Omental fat pad (tissue), 4 donors: ENCODE measurements around the gene SYNE2. TPM values are rescaled to one million over a fixed set of nuclear protein-coding genes. Genes with fewer than 3 reads are reported as not detected.
"Not testable (repeated sequence)": the region's sequence is repeated elsewhere in the genome, so short reads cannot be mapped to it uniquely, and the experiment has no call there.

Experiments used
- ATAC-seq: fragments of 150-250 bp; one replicate; pipeline ENCODE4 v1.9.1; 2016; ENCODE audit warnings: mild to moderate bottlenecking, moderate library complexity; ENCODE audit not compliant: low FRiP score
- DNase-seq: peaks from one replicate; pipeline ENCODE4 v3.0.0-alpha.2; 2019; ENCODE audit warnings: low spot score
- CTCF ChIP-seq, 3 donors: fragments of 450-650 bp; IDR thresholded peaks; one replicate each; pipeline ENCODE4 v1.5.1; 2016 to 2017; ENCODE audit warnings: antibody characterized with exemption in 3 of 3, mild to moderate bottlenecking in 3 of 3, moderate library complexity in 2 of 3
- total RNA-seq, 4 donors: library from RNA; depleted of rRNA; stranded (reverse); fragments of >200 nt; gene quantifications; one replicate each; pipeline ENCODE4 v1.1.0, GENCODE V29; 2016

Gene SYNE2
- total RNA-seq, 4 donors from 2014 or later = 162 to 274 (median 207) TPM

GRCh38 chr14:64008016-64008415, 155.2 kb downstream of the SYNE2 start:
- TF ChIP-seq CTCF (IDR thresholded peaks at IDR 0.05) = no peak
- DNase-seq (no peak), ATAC-seq (no peak)

GRCh38 chr14:64012003-64012402, 159.2 kb downstream of the SYNE2 start:
- TF ChIP-seq CTCF (IDR thresholded peaks at IDR 0.05) = no peak
- no peak for ATAC-seq

GRCh38 chr14:64012720-64013119, 159.9 kb downstream of the SYNE2 start:
- ATAC-seq (no peak), DNase-seq (no peak)
- TF ChIP-seq CTCF (IDR thresholded peaks at IDR 0.05) = no peak

More at GRCh38 chr14:64012003-64012402, 159.2 kb downstream of the SYNE2 start:
- DNase-seq = no peak

GRCh38 chr14:64025479-64025878, 172.7 kb downstream of the SYNE2 start:
- TF ChIP-seq CTCF (IDR thresholded peaks at IDR 0.05) = no peak
- DNase-seq (no peak), ATAC-seq (no peak)

- DNase-seq = no peak
- no peak for TF ChIP-seq CTCF (IDR thresholded peaks at IDR 0.05)
These were observed 173.8 kb downstream of the SYNE2 start for GRCh38 chr14:64026600-64026999.

GRCh38 chr14:64035143-64035542, 182.3 kb downstream of the SYNE2 start:
- ATAC-seq (no peak), DNase-seq (no peak)
- no peak for TF ChIP-seq CTCF (IDR thresholded peaks at IDR 0.05)

More at GRCh38 chr14:64026600-64026999, 173.8 kb downstream of the SYNE2 start:
- no peak for ATAC-seq

GRCh38 chr14:64037869-64038745, 185.3 kb downstream of the SYNE2 start:
- not testable (repeated sequence) for DNase-seq, ATAC-seq
